ENCODE data around the gene MAP1S.

Gene MAP1S

GRCh38 chr19:17718947-17719711 is at the start of gene MAP1S:
Gene MAP1S, plus strand, starts transcription at chr19:17719480. Its CDS starts 23 bp downstream, at chr19:17719503.
- DNase-seq: peak; percentile 75

- peak; percentile 41 for DNase-seq
Measured at GRCh38 chr19:17671906-17672305, 47.4 kb upstream of the MAP1S start.

GRCh38 chr19:17673937-17674799 is 45.1 kb upstream of the MAP1S start:
- no peak for DNase-seq

- DNase-seq: no peak
Measured at GRCh38 chr19:17676295-17676694, 43.0 kb upstream of the MAP1S start.

- DNase-seq: peak; percentile 1
Measured at GRCh38 chr19:17677002-17677401, 42.3 kb upstream of the MAP1S start.

- DNase-seq: no peak
Measured at GRCh38 chr19:17678836-17679235, 40.4 kb upstream of the MAP1S start.

GRCh38 chr19:17679526-17680229 is 39.6 kb upstream of the MAP1S start:
- no peak for DNase-seq

- peak; percentile 79 for DNase-seq
Measured at GRCh38 chr19:17680230-17680722, 39.0 kb upstream of the MAP1S start.

GRCh38 chr19:17681505-17682125 is 37.7 kb upstream of the MAP1S start:
- peak; percentile 69 for DNase-seq

- no peak for DNase-seq
Measured at GRCh38 chr19:17682273-17682672, 37.0 kb upstream of the MAP1S start.

- no peak for DNase-seq
Measured at GRCh38 chr19:17683078-17683477, 36.2 kb upstream of the MAP1S start.

- DNase-seq: no peak
Measured at GRCh38 chr19:17684256-17684655, 35.0 kb upstream of the MAP1S start.

- no peak for DNase-seq
Measured at GRCh38 chr19:17685451-17686022, 33.7 kb upstream of the MAP1S start.

- DNase-seq: no peak
Measured at GRCh38 chr19:17686023-17686521, 33.2 kb upstream of the MAP1S start.

- no peak for DNase-seq
Measured at GRCh38 chr19:17686592-17687024, 32.7 kb upstream of the MAP1S start.

GRCh38 chr19:17687141-17687856 is 32.0 kb upstream of the MAP1S start:
- DNase-seq: no peak

GRCh38 chr19:17687857-17688784 is 31.2 kb upstream of the MAP1S start, which contains the start of gene UNC13A:
Gene UNC13A, minus strand, starts transcription at chr19:17688354. Its CDS starts 155 bp downstream, at chr19:17688199.
- DNase-seq: peak; percentile 76

- DNase-seq: no peak
Measured at GRCh38 chr19:17688853-17689595, 30.3 kb upstream of the MAP1S start.

GRCh38 chr19:17692566-17692965 is 26.7 kb upstream of the MAP1S start:
- DNase-seq: no peak

Data from OCI-M1 (cell line).